ENCODE results near the gene TIMM23.
"Not testable (repeated sequence)": the region's sequence is repeated elsewhere in the genome, so short reads cannot be mapped to it uniquely, and the experiment has no call there.

DNA sequence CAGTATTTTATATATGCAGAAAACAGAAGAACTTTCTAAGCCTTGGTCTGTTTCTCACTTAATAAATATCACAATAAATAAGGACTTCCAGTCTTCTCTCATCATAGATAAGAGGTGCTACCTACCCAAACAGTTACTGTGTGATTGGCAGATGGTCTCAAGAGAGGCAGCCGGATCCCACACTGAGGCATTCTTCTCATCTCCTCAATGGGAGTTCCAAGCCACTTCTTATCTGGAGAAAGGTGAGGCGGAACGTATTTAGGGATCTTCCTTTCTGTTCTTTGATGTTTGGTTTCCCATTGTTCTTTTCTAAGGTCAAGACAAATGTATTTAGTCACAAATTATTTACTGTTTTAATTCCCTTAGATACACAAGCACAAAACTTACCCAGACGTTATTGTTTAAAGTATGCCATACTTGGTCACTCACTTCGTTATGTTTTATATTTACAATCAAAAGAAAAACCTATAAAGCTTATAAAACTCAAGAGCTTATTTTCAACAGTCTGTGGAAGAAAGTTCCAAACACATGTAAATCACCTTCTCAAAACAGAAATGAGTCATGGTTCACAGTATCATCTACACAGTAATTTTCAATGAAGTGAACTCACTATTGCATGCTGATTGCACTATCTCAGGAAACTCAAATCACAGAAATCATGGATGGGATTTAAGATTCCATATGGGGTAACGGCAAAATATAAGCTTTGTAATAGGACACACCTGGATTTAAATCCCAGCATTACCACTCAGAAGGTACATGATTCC lies 9.4 kb upstream of the TIMM23 start:
- TF ChIP-seq, protein P1, sequence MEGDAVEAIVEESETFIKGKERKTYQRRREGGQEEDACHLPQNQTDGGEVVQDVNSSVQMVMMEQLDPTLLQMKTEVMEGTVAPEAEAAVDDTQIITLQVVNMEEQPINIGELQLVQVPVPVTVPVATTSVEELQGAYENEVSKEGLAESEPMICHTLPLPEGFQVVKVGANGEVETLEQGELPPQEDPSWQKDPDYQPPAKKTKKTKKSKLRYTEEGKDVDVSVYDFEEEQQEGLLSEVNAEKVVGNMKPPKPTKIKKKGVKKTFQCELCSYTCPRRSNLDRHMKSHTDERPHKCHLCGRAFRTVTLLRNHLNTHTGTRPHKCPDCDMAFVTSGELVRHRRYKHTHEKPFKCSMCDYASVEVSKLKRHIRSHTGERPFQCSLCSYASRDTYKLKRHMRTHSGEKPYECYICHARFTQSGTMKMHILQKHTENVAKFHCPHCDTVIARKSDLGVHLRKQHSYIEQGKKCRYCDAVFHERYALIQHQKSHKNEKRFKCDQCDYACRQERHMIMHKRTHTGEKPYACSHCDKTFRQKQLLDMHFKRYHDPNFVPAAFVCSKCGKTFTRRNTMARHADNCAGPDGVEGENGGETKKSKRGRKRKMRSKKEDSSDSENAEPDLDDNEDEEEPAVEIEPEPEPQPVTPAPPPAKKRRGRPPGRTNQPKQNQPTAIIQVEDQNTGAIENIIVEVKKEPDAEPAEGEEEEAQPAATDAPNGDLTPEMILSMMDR (IDR thresholded peaks at IDR 0.05) = not testable (repeated sequence)
- TF ChIP-seq POLR2A (IDR thresholded peaks at IDR 0.05) = not testable (repeated sequence)

Measured in sigmoid colon (tissue), 3 donors.